ENCODE data around the gene PTH. TPM values are rescaled to one million over a fixed set of nuclear protein-coding genes. Genes with fewer than 3 reads are reported as not detected.

The PTH gene
- total and polyA plus RNA-seq, 9 of the 15 experiments (the other 6 are each of a cell fraction or from before 2014, with no cell fraction given): not detected

DNA sequence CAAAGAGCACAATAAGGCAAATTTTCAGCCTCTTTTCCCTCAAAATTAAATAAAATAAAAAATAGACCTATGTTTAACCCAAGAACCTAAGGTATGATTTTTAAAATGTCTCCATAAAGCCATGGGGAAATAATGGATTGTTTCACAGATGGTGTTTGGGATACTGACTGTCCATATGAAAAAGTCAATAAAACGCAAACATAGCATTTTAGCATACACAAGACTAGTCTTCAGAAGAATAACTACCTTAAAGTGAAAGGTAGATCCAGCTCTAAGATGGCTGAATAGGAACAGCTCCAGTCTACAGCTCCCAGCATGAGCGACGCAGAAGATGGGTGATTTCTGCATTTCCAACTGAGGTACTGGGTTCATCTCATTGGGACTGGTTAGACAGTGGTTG is 16.1 kb downstream of the PTH start:
- in situ Hi-C loops (cut with MboI): no loop called here
- FAIRE-seq: no peak

More for the DNA sequence above, 16.1 kb downstream of the PTH start:
- Histone ChIP-seq H3K27me3 (ENCODE audit: control insufficient read depth in 2 of 2, insufficient read depth in 2 of 2, low read length in 2 of 2) (no peaks in the 10 kb centered on the region), H3K9me1 (ENCODE audit: control insufficient read depth, insufficient read depth, low read length) (no peaks in the 10 kb centered on the region), H3K9ac (ENCODE audit: insufficient read depth in 1 of 2, low read depth in 2 of 2, low read length in 2 of 2) (no peak overlapping the region), H3K4me1 (replicated peaks in 1 of 2; ENCODE audit: control insufficient read depth in 2 of 2, insufficient read depth in 2 of 2, low read length in 2 of 2) (peaks cover 0 to 4% of the 10 kb centered on the region in 2 experiments; a peak in 1 of 5 replicates), H3K36me3 (ENCODE audit: control insufficient read depth, insufficient read depth, low read length) (no peaks in the 10 kb centered on the region), H4K20me1 (replicated peaks; ENCODE audit: control insufficient read depth, insufficient read depth, low read length) (no peaks in the 10 kb centered on the region), H3K4me3 (no peak overlapping the region), H2AFZ (ENCODE audit: low read depth, low read length) (peak overlapping the region; percentile 66; the same call in 1 of the 2 replicates), H3K4me2 (ENCODE audit: insufficient read depth, low read length) (0 out of 2 replicates have a peak overlapping the region, but pooled peaks have one; percentile 11), H3K27ac (ENCODE audit: extremely low read depth, low read depth, low read length) (no peak overlapping the region), H3K79me2 (ENCODE audit: control insufficient read depth, insufficient read depth, low read length) (no peaks in the 10 kb centered on the region), H3K9me3 (replicated peaks; ENCODE audit: control insufficient read depth, insufficient read depth, low read depth, low read length) (no peaks in the 10 kb centered on the region)
- WGBS (ENCODE audit: insufficient coverage, low coverage, missing lambda C conversion rate): 2% methylated on average over 3 of the region's 3 CpGs
- CTCF ChIA-PET (ENCODE audit: low intra/inter-chr PET ratio): no interaction called here
- TF ChIP-seq HLTF (IDR thresholded peaks at IDR 0.05): no peak
- peak; percentile 35; the same call in 1 of the 2 replicates for TF ChIP-seq ZNF316 (IDR thresholded peaks at IDR 0.05)
- no peak for TF ChIP-seq ZNF347 (CRISPR knock-in tag; IDR thresholded peaks at IDR 0.05; ENCODE audit: low read depth)
- TF ChIP-seq ZNF143 (CRISPR knock-in tag; IDR thresholded peaks at IDR 0.05): no peak
- no peak for TF ChIP-seq HNRNPLL (IDR thresholded peaks at IDR 0.05; ENCODE audit: low read depth, low read length, poor library complexity, severe bottlenecking)
- TF ChIP-seq, protein P1, sequence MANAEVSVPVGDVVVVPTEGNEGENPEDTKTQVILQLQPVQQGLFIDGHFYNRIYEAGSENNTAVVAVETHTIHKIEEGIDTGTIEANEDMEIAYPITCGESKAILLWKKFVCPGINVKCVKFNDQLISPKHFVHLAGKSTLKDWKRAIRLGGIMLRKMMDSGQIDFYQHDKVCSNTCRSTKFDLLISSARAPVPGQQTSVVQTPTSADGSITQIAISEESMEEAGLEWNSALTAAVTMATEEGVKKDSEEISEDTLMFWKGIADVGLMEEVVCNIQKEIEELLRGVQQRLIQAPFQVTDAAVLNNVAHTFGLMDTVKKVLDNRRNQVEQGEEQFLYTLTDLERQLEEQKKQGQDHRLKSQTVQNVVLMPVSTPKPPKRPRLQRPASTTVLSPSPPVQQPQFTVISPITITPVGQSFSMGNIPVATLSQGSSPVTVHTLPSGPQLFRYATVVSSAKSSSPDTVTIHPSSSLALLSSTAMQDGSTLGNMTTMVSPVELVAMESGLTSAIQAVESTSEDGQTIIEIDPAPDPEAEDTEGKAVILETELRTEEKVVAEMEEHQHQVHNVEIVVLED (CRISPR knock-in tag; IDR thresholded peaks at IDR 0.05): no peak
- no peak for TF ChIP-seq ZC3H4 (CRISPR knock-in tag; IDR thresholded peaks at IDR 0.05; ENCODE audit: borderline replicate concordance)
- TF ChIP-seq C11orf30 (IDR thresholded peaks at IDR 0.05; ENCODE audit: low read depth): peak; percentile 5; the same call in 1 of the 2 replicates
- TF ChIP-seq, protein P2, sequence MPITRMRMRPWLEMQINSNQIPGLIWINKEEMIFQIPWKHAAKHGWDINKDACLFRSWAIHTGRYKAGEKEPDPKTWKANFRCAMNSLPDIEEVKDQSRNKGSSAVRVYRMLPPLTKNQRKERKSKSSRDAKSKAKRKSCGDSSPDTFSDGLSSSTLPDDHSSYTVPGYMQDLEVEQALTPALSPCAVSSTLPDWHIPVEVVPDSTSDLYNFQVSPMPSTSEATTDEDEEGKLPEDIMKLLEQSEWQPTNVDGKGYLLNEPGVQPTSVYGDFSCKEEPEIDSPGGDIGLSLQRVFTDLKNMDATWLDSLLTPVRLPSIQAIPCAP (CRISPR knock-in tag; IDR thresholded peaks at IDR 0.05; ENCODE audit: borderline replicate concordance): no peak
- no peak for TF ChIP-seq ZNF696 (CRISPR knock-in tag; conservative IDR thresholded peaks at IDR 0.05)
- no peak for TF ChIP-seq TAF15 (IDR thresholded peaks at IDR 0.05; ENCODE audit: low read depth, low read length)
- ATAC-seq (no peak), DNase-seq (ENCODE audit: extremely low read depth in 1 of 4, low spot score in 3 of 4) (no peak)
- POLR2A ChIA-PET: no interaction called here
- BruUV-seq (replicated peaks): no TSS peak
- intact Hi-C loops (cut with micrococcal nuclease): no loop called here

Data from K562 (cell line).